Vagina (tissue), 2 donors: Measurements from ENCODE around the gene FAM219A. TPM values are rescaled to one million over a fixed set of nuclear protein-coding genes. Genes with fewer than 3 reads are reported as not detected.

Experiments
- DNase-seq, 2 donors: peaks; one replicate each; pipeline ENCODE4 v3.0.0-alpha.2; 2017; ENCODE audit errors: extremely low spot score in 2 of 2
- H3K27ac ChIP-seq: fragments of 200-600 bp; sonication (generic); one replicate; pipeline ENCODE4 v1.5.1; 2019
- H3K27me3 ChIP-seq: fragments of 200-600 bp; sonication (generic); one replicate; pipeline ENCODE4 v1.5.1; 2019
- H3K36me3 ChIP-seq, 2 donors: fragments of 200-600 bp; sonication (generic); one replicate each; pipeline ENCODE4 v1.5.1; 2017 to 2019
- H3K4me1 ChIP-seq: fragments of 200-600 bp; sonication (generic); one replicate; pipeline ENCODE4 v1.5.1; 2019
- H3K4me3 ChIP-seq, 2 donors: fragments of 200-600 bp; sonication (generic); 1 replicate in 1 of 2; 2 replicates in 1 of 2; pipeline ENCODE4 v1.5.1; 2016 to 2019
- H3K9me3 ChIP-seq: fragments of 200-600 bp; sonication (generic); one replicate; pipeline ENCODE4 v1.5.1; 2019
- CTCF ChIP-seq, 3 experiments: fragments of 450-650 bp in 2 of 3; fragments of 200-600 bp in 1 of 3; sonication (generic) in 1 of 3; IDR thresholded peaks; one replicate each; pipeline ENCODE4 v1.5.1; 2017 to 2019; ENCODE audit warnings: antibody characterized with exemption in 3 of 3, mild to moderate bottlenecking in 2 of 3, moderate library complexity in 2 of 3
- POLR2A ChIP-seq, 2 donors: fragments of 450-650 bp; IDR thresholded peaks; one replicate each; pipeline ENCODE4 v1.6.1; 2017; ENCODE audit warnings: antibody characterized with exemption in 2 of 2, mild to moderate bottlenecking in 2 of 2, moderate library complexity in 2 of 2
- POLR2AphosphoS5 ChIP-seq, 2 donors: sonication (generic); formaldehyde crosslinking; IDR thresholded peaks; one replicate each; pipeline ENCODE4 v1.9.0; 2017; ENCODE audit warnings: antibody characterized with exemption in 2 of 2, mild to moderate bottlenecking in 2 of 2, low read depth in 1 of 2; ENCODE audit not compliant: insufficient read depth in 1 of 2
- intact Hi-C: fragments of 100-400 bp; cut with DNase I; formaldehyde crosslinking; loops from one replicate; pipeline ENCODE4 v1.15.1; 2023
- total RNA-seq: library from RNA; depleted of rRNA; stranded (reverse); fragments of >200 nt; gene quantifications from one replicate; pipeline ENCODE4 v1.2.3, GENCODE V29; 2016

FAM219A gene
- total RNA-seq, 1 donor from 2014 or later: 9.3 TPM

GRCh38 chr9:34374339-34374738 is 84.0 kb downstream of the FAM219A start:
- no peaks in the 10 kb centered on the region for H3K36me3 ChIP-seq
- no peak for TF ChIP-seq CTCF (IDR thresholded peaks at IDR 0.05)
- TF ChIP-seq POLR2A (IDR thresholded peaks at IDR 0.05): no peak
- H3K4me3 ChIP-seq: no peak overlapping the region
- H3K4me1 ChIP-seq: peaks cover 25% of the 10 kb centered on the region
- no peaks in the 10 kb centered on the region for H3K27me3 ChIP-seq
- no peaks in the 10 kb centered on the region for H3K9me3 ChIP-seq
- intact Hi-C loops: no loop called here
- DNase-seq: no peak
- H3K27ac ChIP-seq: no peak overlapping the region

DNA sequence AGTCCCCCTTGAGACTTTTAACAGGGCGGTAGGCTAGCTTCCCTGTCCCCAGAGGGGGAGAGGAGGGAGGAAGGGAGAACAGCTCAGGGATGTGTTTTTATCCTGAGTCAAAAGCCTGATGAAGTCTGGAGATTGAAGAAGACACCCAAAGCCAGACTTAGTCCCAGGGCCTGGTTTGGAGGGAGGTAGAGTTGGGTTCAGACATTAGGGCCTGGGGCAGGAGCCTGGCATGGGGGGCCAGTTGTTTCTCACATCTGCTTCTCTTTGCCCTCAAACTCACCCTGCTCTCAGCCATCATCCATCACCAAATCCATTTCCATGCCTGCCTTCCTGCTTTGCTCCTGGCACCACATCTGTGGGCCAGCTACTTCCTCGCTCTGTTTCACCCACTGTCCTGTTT is 84.6 kb downstream of the FAM219A start:
- no peak for TF ChIP-seq CTCF (IDR thresholded peaks at IDR 0.05)
- no peak for TF ChIP-seq POLR2AphosphoS5 (IDR thresholded peaks at IDR 0.05; ENCODE audit: insufficient read depth in 1 of 2, low read depth in 1 of 2)
- TF ChIP-seq POLR2A (IDR thresholded peaks at IDR 0.05): no peak
- intact Hi-C loops: no loop called here
- Histone ChIP-seq H3K9me3 (no peaks in the 10 kb centered on the region), H3K27me3 (no peaks in the 10 kb centered on the region), H3K27ac (no peak overlapping the region), H3K4me3 (no peak overlapping the region), H3K36me3 (no peaks in the 10 kb centered on the region), H3K4me1 (peaks cover 22% of the 10 kb centered on the region)
- no peak for DNase-seq

DNA sequence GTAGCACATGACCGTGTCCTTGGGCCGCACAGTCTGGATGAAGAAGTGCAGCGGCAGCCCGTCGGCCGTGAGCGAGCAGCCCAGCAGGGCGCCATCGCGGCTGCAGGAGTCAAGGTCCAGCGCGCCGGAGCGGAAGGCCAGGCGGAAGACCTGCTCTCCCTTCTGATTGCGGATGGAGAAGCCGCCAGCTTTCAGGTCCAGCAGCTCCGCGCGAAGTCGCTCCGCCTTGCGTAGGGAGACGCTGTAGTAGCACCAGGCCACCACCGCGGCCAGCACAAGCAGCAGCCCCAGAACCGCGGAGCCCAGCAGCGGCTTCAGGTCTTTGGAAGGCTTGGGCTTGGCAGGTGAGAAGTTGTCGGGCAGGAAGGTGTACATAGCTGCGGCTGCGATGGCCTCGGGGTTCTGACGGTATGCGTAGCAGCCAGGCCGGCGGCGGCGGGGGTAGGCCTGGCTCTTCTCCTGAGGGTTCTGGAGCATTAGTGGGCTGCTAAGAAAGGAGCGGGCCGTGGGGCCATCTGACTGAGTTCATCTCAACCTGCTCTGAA is 85.8 kb downstream of the FAM219A start:
- Histone ChIP-seq H3K4me1 (peaks cover 19% of the 10 kb centered on the region), H3K27me3 (no peaks in the 10 kb centered on the region), H3K4me3 (no peak overlapping the region), H3K27ac (no peak overlapping the region), H3K36me3 (no peaks in the 10 kb centered on the region), H3K9me3 (no peaks in the 10 kb centered on the region)
- intact Hi-C loops: no loop called here
- DNase-seq: no peak
- TF ChIP-seq POLR2AphosphoS5 (IDR thresholded peaks at IDR 0.05; ENCODE audit: insufficient read depth in 1 of 2, low read depth in 1 of 2): no peak
- TF ChIP-seq POLR2A (IDR thresholded peaks at IDR 0.05): no peak
- TF ChIP-seq CTCF (IDR thresholded peaks at IDR 0.05): no peak

GRCh38 chr9:34371886-34372466 is 86.4 kb downstream of the FAM219A start:
- intact Hi-C loops: no loop called here
- Histone ChIP-seq H3K27ac (no peak overlapping the region), H3K4me3 (no peak overlapping the region), H3K27me3 (no peaks in the 10 kb centered on the region), H3K9me3 (no peaks in the 10 kb centered on the region), H3K36me3 (no peaks in the 10 kb centered on the region), H3K4me1 (peaks cover 14% of the 10 kb centered on the region)
- DNase-seq: no peak
- no peak for TF ChIP-seq CTCF (IDR thresholded peaks at IDR 0.05)
- TF ChIP-seq POLR2A (IDR thresholded peaks at IDR 0.05): no peak

GRCh38 chr9:34370970-34371880 is 87.1 kb downstream of the FAM219A start:
- Histone ChIP-seq H3K4me1 (peaks cover 10% of the 10 kb centered on the region), H3K9me3 (no peaks in the 10 kb centered on the region), H3K36me3 (no peaks in the 10 kb centered on the region), H3K4me3 (peak overlapping the region in 1 of 2 donors; percentile 18), H3K27me3 (no peaks in the 10 kb centered on the region), H3K27ac (no peak overlapping the region)
- intact Hi-C loops: no loop called here
- TF ChIP-seq CTCF (IDR thresholded peaks at IDR 0.05) (no peak), POLR2AphosphoS5 (IDR thresholded peaks at IDR 0.05; ENCODE audit: insufficient read depth in 1 of 2, low read depth in 1 of 2) (no peak), POLR2A (IDR thresholded peaks at IDR 0.05) (no peak)
- no peak for DNase-seq
